ENCODE data around the gene PLPPR5. TPM values are rescaled to one million over a fixed set of nuclear protein-coding genes. Genes with fewer than 3 reads are reported as not detected.

Gene PLPPR5
- total and polyA plus RNA-seq, 9 of the 15 experiments (the other 6 are each of a cell fraction or from before 2014, with no cell fraction given): not detected

GRCh38 chr1:98965394-98965793 is 39.3 kb downstream of the PLPPR5 start:
- in situ Hi-C loops (cut with MboI) (no loop called here), intact Hi-C loops (cut with micrococcal nuclease) (no loop called here)
- WGBS (ENCODE audit: insufficient coverage, low coverage, missing lambda C conversion rate): 0% methylated on average over 3 of the region's 3 CpGs
- FAIRE-seq (no peak), DNase-seq (ENCODE audit: extremely low read depth in 1 of 4, low spot score in 3 of 4) (no peak), ATAC-seq (no peak)
- Histone ChIP-seq H3K4me1 (replicated peaks in 1 of 2; ENCODE audit: control insufficient read depth in 2 of 2, insufficient read depth in 2 of 2, low read length in 2 of 2) (no peaks in the 10 kb centered on the region), H3K4me2 (ENCODE audit: insufficient read depth, low read length) (no peak overlapping the region), H3K36me3 (ENCODE audit: control insufficient read depth, insufficient read depth, low read length) (no peaks in the 10 kb centered on the region), H3K79me2 (ENCODE audit: control insufficient read depth, insufficient read depth, low read length) (no peaks in the 10 kb centered on the region), H3K9ac (ENCODE audit: insufficient read depth in 1 of 2, low read depth in 2 of 2, low read length in 2 of 2) (no peak overlapping the region), H3K4me3 (no peak overlapping the region), H3K27ac (ENCODE audit: extremely low read depth, low read depth, low read length) (no peak overlapping the region), H2AFZ (ENCODE audit: low read depth, low read length) (no peak overlapping the region), H3K27me3 (ENCODE audit: control insufficient read depth in 2 of 2, insufficient read depth in 2 of 2, low read length in 2 of 2) (no peaks in the 10 kb centered on the region), H3K9me1 (ENCODE audit: control insufficient read depth, insufficient read depth, low read length) (no peaks in the 10 kb centered on the region), H3K9me3 (replicated peaks; ENCODE audit: control insufficient read depth, insufficient read depth, low read depth, low read length) (no peaks in the 10 kb centered on the region), H4K20me1 (replicated peaks; ENCODE audit: control insufficient read depth, insufficient read depth, low read length) (no peaks in the 10 kb centered on the region)
- CTCF ChIA-PET (ENCODE audit: low intra/inter-chr PET ratio): no interaction called here
- POLR2A ChIA-PET: no interaction called here
- TF ChIP-seq ZKSCAN3 (CRISPR knock-in tag; IDR thresholded peaks at IDR 0.05): no peak
- TF ChIP-seq ZNF253 (CRISPR knock-in tag; conservative IDR thresholded peaks at IDR 0.05): no peak
- no peak for TF ChIP-seq SUPT5H (IDR thresholded peaks at IDR 0.05)
- no peak for TF ChIP-seq KAT7 (CRISPR knock-in tag; IDR thresholded peaks at IDR 0.05; ENCODE audit: borderline replicate concordance)
- no peak for TF ChIP-seq CBX2 (IDR thresholded peaks at IDR 0.05; ENCODE audit: insufficient read depth, low read length, poor library complexity, severe bottlenecking)
- TF ChIP-seq E2F6 (IDR thresholded peaks at IDR 0.05; ENCODE audit: borderline replicate concordance in 1 of 2, extremely low read depth in 1 of 2, insufficient read depth in 1 of 2, insufficient read length in 1 of 2, low read depth in 1 of 2, low read length in 1 of 2, poor library complexity in 1 of 2, severe bottlenecking in 1 of 2): no peak
- TF ChIP-seq PTBP1 (IDR thresholded peaks at IDR 0.05; ENCODE audit: low read depth, low read length): no peak
- TF ChIP-seq KLF13 (tag; IDR thresholded peaks at IDR 0.05; ENCODE audit: borderline replicate concordance, low read depth): no peak
- no peak for TF ChIP-seq TAL1 (IDR thresholded peaks at IDR 0.05)
- BruUV-seq (replicated peaks): no TSS peak
